ENCODE measurements around the gene NR2C1. TPM values are rescaled to one million over a fixed set of nuclear protein-coding genes. Genes with fewer than 3 reads are reported as not detected.

Gene NR2C1
- total and polyA plus RNA-seq, 9 of the 15 experiments (the other 6 are each of a cell fraction or from before 2014, with no cell fraction given), result 8.5 to 42.4 (median 35.6) TPM

DNA sequence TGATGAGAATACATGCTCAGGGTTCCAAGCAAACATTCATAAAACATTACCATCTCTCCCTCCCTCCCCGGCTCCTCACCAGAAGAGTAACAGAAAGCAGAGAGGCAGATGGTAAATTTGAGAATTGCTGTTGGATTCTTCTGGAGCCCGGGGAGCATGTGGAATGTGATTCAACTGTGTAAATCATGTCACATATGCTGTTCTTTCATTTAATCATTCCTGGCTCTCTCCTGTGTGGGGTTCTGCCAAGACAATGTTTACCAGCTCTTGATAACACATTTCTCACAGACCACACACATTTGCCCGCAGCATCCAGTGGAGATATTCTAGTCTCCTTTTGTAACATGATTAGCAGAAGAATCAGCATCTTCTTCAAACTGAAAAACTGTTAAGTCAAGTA, 23.4 kb upstream of the NR2C1 start (continued):
- TF ChIP-seq, protein P1, sequence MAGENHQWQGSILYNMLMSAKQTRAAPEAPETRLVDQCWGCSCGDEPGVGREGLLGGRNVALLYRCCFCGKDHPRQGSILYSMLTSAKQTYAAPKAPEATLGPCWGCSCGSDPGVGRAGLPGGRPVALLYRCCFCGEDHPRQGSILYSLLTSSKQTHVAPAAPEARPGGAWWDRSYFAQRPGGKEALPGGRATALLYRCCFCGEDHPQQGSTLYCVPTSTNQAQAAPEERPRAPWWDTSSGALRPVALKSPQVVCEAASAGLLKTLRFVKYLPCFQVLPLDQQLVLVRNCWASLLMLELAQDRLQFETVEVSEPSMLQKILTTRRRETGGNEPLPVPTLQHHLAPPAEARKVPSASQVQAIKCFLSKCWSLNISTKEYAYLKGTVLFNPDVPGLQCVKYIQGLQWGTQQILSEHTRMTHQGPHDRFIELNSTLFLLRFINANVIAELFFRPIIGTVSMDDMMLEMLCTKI (IDR thresholded peaks at IDR 0.05; ENCODE audit: partially characterized antibody), result no peak
- TF ChIP-seq ETV5 (CRISPR knock-in tag; IDR thresholded peaks at IDR 0.05; ENCODE audit: low read depth) (no peak), VEZF1 (CRISPR knock-in tag; IDR thresholded peaks at IDR 0.05) (no peak), HNRNPUL1 (IDR thresholded peaks at IDR 0.05; ENCODE audit: low read length) (no peak), STAG1 (CRISPR knock-in tag; IDR thresholded peaks at IDR 0.05; ENCODE audit: borderline replicate concordance) (no peak)

DNA sequence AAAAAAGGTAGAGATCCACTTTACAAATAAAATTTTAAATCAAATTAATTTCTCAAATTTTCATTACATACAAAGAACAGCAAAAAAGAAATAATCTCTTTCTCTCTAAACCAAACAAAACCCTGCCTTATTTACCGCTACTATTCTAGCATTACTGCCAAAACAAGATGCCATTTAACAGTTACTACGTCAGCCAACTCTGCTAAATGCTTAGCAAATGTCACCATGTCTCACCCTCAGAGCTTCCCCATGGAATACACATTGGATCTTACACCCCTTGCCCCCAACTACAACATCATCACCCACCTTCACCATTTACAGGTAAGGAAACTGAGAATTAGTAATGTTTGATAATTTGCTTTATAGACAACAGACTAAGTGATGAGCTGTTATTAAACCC, 23.0 kb upstream of the NR2C1 start:
- no peak overlapping the region for H2AFZ ChIP-seq (ENCODE audit: low read depth, low read length)
- H3K27ac ChIP-seq (ENCODE audit: extremely low read depth, low read depth, low read length), result no peak overlapping the region
- ATAC-seq (no peak), DNase-seq (ENCODE audit: extremely low read depth in 1 of 4, low spot score in 3 of 4) (no peak), FAIRE-seq (no peak)
- in situ Hi-C loops (cut with MboI), result no loop called here
- POLR2A ChIA-PET, result no interaction called here
- no peaks in the 10 kb centered on the region for H3K9me3 ChIP-seq (replicated peaks; ENCODE audit: control insufficient read depth, insufficient read depth, low read depth, low read length)
- intact Hi-C loops (cut with micrococcal nuclease), result no loop called here
- no peak overlapping the region for H3K9ac ChIP-seq (ENCODE audit: insufficient read depth in 1 of 2, low read depth in 2 of 2, low read length in 2 of 2)
- TF ChIP-seq RAD21 (CRISPR knock-in tag; conservative IDR thresholded peaks at IDR 0.05 in 1 of 2, IDR thresholded peaks at IDR 0.05 in 1 of 2), result no peak
- TF ChIP-seq MITF (IDR thresholded peaks at IDR 0.05), result no peak
- TF ChIP-seq IRF9 (tag; IDR thresholded peaks at IDR 0.05), result no peak
- no peak for TF ChIP-seq NFATC3 (IDR thresholded peaks at IDR 0.05)
- no peak for TF ChIP-seq POLR3G (IDR thresholded peaks at IDR 0.05; ENCODE audit: extremely low read depth, insufficient read length, insufficient replicate concordance)
- no peak for TF ChIP-seq SMAD2 (IDR thresholded peaks at IDR 0.05; ENCODE audit: low read depth, low read length)
- TF ChIP-seq CCAR2 (IDR thresholded peaks at IDR 0.05; ENCODE audit: low read depth, low read length), result no peak
- no peak for TF ChIP-seq CXXC5 (CRISPR knock-in tag; IDR thresholded peaks at IDR 0.05)
- no peak for TF ChIP-seq E2F3 (CRISPR knock-in tag; IDR thresholded peaks at IDR 0.05)
- TF ChIP-seq NR2F6 (CRISPR knock-in tag; IDR thresholded peaks at IDR 0.05), result no peak
- no peak for TF ChIP-seq ZKSCAN3 (CRISPR knock-in tag; IDR thresholded peaks at IDR 0.05)
- no peaks in the 10 kb centered on the region for H3K27me3 ChIP-seq (ENCODE audit: control insufficient read depth in 2 of 2, insufficient read depth in 2 of 2, low read length in 2 of 2)
- peaks cover 0 to 6% of the 10 kb centered on the region in 2 experiments; a peak in 3 of 5 replicates for H3K4me1 ChIP-seq (replicated peaks in 1 of 2; ENCODE audit: control insufficient read depth in 2 of 2, insufficient read depth in 2 of 2, low read length in 2 of 2)
- H3K9me1 ChIP-seq (ENCODE audit: control insufficient read depth, insufficient read depth, low read length), result peaks cover 4% of the 10 kb centered on the region
- peaks cover 7% of the 10 kb centered on the region; the same call in 1 of the 2 replicates for H4K20me1 ChIP-seq (replicated peaks; ENCODE audit: control insufficient read depth, insufficient read depth, low read length)
- no TSS peak for BruUV-seq (replicated peaks)
- H3K36me3 ChIP-seq (ENCODE audit: control insufficient read depth, insufficient read depth, low read length), result peaks cover 13% of the 10 kb centered on the region; the same call in 2 of the 3 replicates
- H3K4me3 ChIP-seq, result no peak overlapping the region
- CTCF ChIA-PET (ENCODE audit: low intra/inter-chr PET ratio), result no interaction called here
- WGBS (ENCODE audit: insufficient coverage, low coverage, missing lambda C conversion rate), result 79% methylated on average over 2 of the region's 2 CpGs
- no peak overlapping the region for H3K4me2 ChIP-seq (ENCODE audit: insufficient read depth, low read length)
- no peaks in the 10 kb centered on the region for H3K79me2 ChIP-seq (ENCODE audit: control insufficient read depth, insufficient read depth, low read length)

All from K562 (cell line).